Neural cell (in vitro differentiated cells): ENCODE data around the gene CHCHD1.

Experiments
- EP300 ChIP-seq: fragments of 450-650 bp; conservative IDR thresholded peaks from 2 replicates; pipeline ENCODE4 v1.6.1; 2014; ENCODE audit warnings: antibody characterized with exemption, mild to moderate bottlenecking, moderate library complexity; ENCODE audit not compliant: poor library complexity, severe bottlenecking
- EZH2 ChIP-seq: fragments of 200-600, 300-800 bp; shearing (Covaris generic), sonication (generic); IDR thresholded peaks from 2 replicates; pipeline ENCODE4 v1.6.1; 2014; ENCODE audit warnings: antibody characterized with exemption, low read length, borderline replicate concordance, mild to moderate bottlenecking; ENCODE audit not compliant: insufficient read depth, poor library complexity, severe bottlenecking
- MXI1 ChIP-seq: fragments of 450-650 bp; conservative IDR thresholded peaks from 2 replicates; pipeline ENCODE4 v1.6.1; 2014; ENCODE audit warnings: antibody characterized with exemption, mild to moderate bottlenecking; ENCODE audit not compliant: poor library complexity, severe bottlenecking
- POLR2AphosphoS5 ChIP-seq: IDR thresholded peaks from 2 replicates; pipeline ENCODE4 v1.6.1; 2012
- SMC3 ChIP-seq: fragments of 450-650 bp; conservative IDR thresholded peaks from 2 replicates; pipeline ENCODE4 v1.6.1; 2014; ENCODE audit warnings: antibody characterized with exemption, mild to moderate bottlenecking, moderate library complexity; ENCODE audit not compliant: poor library complexity
- TAF1 ChIP-seq: IDR thresholded peaks from 2 replicates; pipeline ENCODE4 v1.6.1; 2012; ENCODE audit warnings: low read depth
- TF ChIP-seq, protein P1 (sequence below): fragments of 450-650 bp; IDR thresholded peaks from 2 replicates; pipeline ENCODE4 v1.5.1; 2014; ENCODE audit warnings: antibody characterized with exemption, mild to moderate bottlenecking, moderate library complexity; ENCODE audit not compliant: poor library complexity, severe bottlenecking
- TF ChIP-seq, protein P2 (sequence below): IDR thresholded peaks from 2 replicates; pipeline ENCODE4 v1.6.1; 2012; ENCODE audit warnings: borderline replicate concordance

DNA sequence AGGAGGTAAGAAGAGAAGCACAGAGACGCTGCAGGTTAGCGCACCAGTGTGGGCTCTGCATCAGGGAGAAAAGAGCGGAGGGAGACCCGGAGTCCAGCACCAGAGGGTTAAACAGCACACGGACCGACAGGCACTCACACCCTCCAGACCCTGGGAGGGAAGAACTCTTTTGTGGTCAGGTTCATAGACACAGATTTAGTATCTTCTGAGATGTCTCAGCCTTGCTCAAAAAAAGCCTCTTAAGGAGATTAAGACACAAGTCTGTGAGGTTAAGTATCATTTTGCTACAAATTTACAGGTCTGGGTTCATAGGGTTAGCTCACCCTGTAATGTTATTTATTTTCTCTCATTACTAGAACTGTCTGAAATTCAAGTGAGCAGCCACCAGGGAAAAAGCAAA lies 46.3 kb downstream of the CHCHD1 start:
- TF ChIP-seq, protein P1, sequence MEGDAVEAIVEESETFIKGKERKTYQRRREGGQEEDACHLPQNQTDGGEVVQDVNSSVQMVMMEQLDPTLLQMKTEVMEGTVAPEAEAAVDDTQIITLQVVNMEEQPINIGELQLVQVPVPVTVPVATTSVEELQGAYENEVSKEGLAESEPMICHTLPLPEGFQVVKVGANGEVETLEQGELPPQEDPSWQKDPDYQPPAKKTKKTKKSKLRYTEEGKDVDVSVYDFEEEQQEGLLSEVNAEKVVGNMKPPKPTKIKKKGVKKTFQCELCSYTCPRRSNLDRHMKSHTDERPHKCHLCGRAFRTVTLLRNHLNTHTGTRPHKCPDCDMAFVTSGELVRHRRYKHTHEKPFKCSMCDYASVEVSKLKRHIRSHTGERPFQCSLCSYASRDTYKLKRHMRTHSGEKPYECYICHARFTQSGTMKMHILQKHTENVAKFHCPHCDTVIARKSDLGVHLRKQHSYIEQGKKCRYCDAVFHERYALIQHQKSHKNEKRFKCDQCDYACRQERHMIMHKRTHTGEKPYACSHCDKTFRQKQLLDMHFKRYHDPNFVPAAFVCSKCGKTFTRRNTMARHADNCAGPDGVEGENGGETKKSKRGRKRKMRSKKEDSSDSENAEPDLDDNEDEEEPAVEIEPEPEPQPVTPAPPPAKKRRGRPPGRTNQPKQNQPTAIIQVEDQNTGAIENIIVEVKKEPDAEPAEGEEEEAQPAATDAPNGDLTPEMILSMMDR, result no peak
- TF ChIP-seq MXI1, result no peak
- no peak for TF ChIP-seq EZH2
- TF ChIP-seq TAF1, result no peak
- TF ChIP-seq POLR2AphosphoS5, result no peak
- no peak for TF ChIP-seq SMC3
- TF ChIP-seq EP300, result no peak
- TF ChIP-seq, protein P2, sequence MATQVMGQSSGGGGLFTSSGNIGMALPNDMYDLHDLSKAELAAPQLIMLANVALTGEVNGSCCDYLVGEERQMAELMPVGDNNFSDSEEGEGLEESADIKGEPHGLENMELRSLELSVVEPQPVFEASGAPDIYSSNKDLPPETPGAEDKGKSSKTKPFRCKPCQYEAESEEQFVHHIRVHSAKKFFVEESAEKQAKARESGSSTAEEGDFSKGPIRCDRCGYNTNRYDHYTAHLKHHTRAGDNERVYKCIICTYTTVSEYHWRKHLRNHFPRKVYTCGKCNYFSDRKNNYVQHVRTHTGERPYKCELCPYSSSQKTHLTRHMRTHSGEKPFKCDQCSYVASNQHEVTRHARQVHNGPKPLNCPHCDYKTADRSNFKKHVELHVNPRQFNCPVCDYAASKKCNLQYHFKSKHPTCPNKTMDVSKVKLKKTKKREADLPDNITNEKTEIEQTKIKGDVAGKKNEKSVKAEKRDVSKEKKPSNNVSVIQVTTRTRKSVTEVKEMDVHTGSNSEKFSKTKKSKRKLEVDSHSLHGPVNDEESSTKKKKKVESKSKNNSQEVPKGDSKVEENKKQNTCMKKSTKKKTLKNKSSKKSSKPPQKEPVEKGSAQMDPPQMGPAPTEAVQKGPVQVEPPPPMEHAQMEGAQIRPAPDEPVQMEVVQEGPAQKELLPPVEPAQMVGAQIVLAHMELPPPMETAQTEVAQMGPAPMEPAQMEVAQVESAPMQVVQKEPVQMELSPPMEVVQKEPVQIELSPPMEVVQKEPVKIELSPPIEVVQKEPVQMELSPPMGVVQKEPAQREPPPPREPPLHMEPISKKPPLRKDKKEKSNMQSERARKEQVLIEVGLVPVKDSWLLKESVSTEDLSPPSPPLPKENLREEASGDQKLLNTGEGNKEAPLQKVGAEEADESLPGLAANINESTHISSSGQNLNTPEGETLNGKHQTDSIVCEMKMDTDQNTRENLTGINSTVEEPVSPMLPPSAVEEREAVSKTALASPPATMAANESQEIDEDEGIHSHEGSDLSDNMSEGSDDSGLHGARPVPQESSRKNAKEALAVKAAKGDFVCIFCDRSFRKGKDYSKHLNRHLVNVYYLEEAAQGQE, result no peak
